HG03521 (cell line): Measurements from ENCODE around the gene UBE2G2.

ENCODE experiments used
- ATAC-seq: cut with Tn5 transposase; IDR thresholded peaks from one replicate; pipeline ENCODE4 v1.9.1; 2021; ENCODE audit warnings: mild to moderate bottlenecking, moderate library complexity; ENCODE audit not compliant: unreplicated experiment

Gene UBE2G2

GRCh38 chr21:44792702-44793591, 8.7 kb downstream of the UBE2G2 start:
- no peak for ATAC-seq

DNA sequence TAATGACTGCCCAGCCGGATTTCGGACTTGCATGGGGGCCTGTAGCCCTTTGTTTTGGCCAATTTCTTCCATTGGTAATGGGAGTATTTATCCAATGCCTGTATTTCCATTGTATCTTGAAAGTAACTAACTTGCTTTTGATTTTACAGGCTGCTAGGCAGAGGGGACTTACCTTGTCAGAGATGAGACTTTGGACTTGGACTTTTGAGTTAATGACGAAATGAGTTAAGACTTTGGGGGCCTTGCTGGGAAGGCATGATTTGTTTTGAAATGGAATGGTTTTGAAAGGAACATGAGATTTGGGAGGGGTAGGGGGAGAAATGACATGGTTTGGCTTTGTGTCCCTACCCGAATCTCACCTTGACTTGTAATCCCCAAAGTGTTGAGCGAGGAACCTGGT, 9.6 kb downstream of the UBE2G2 start:
- ATAC-seq, result no peak

DNA sequence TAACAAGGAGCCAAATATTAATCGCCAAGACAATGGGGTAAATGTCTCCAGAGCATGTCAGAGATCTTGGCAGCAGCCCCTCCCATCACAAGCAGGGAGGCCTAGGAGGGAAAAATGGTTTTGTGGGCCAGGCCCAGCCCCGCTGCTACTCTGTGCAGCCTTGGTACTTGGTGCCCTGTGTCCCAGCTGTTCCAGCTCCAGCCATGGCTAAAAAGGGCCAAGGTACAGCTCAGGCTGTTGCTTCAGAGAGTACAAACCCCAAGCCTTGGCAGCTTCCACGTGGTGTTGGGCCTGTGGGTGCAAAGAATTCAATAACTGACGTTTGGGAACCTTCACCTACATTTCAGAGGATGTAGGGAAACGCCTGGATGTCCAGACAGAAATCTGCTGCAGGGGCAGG, 10.4 kb downstream of the UBE2G2 start:
- ATAC-seq, result no peak

DNA sequence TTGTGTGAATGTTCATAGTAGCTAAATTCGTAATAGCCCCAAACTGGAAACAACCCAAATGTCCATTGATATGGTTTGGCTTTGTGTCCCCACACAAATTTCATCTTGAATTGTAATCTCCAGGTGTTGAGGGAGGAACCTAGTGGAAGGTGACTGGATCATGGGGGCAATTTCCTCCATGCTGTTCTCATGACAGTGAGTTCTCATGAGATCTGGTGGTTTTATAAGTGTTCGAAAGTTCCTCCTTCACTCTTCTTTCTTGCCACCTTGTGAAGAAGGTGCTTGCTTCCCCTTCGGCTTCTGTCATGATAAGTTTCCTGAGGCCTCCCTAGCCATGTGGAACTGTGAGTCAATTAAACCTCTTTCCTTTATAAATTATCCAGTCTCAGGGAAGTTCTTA, 11.3 kb downstream of the UBE2G2 start:
- no peak for ATAC-seq

DNA sequence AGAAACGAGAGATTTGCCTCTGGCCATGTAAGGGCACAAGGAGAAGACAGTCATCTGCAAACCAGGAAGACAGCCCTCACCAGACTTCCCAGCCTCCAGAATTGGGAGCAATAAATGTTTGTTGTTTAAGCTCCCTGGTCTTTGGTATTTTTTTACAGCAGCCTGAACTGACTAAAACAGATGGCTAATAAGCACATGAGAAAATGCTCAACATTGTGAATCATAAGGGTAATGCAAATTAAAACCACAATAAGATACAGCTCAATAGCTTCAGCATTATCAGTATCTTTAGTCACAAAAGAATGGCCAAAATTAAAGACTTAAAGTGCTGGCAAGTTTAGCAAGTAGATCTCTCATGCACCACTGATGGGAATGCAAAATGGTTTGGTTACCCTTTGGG, 11.7 kb downstream of the UBE2G2 start:
- ATAC-seq, result no peak

GRCh38 chr21:44785620-44786335, 15.8 kb downstream of the UBE2G2 start:
- no peak for ATAC-seq

GRCh38 chr21:44784810-44785209, 16.8 kb downstream of the UBE2G2 start:
- no peak for ATAC-seq

DNA sequence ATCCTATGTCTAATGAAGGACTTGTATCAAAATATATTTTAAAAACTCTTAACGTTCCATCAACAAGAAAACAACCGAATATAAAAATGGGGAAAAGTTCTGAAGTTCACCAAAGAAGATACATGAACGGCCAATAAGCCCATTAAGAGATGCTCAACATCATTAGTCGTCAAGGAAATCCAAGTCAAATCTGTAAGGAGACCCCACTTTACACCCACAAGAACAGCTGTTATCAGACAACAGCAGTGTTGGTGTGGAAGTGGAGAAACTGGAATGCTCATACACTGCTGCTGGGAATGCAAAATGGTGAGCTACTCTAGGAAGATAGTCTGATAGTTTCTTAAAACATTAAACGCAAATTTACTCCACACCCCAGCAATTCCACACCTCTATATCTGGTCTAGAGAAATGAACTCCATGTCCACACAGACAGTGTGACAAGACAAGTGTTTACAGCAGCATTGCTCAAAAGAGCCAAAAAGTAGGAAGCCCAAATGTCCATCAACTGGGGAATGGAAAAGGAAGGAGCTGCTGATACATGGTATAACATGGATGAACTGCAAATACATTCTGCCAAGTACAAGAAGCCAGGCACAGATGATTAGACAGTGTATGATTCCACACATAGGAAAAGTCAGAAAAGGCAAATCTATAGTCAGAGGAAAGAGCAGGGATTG, 18.5 kb downstream of the UBE2G2 start:
- no peak for ATAC-seq

DNA sequence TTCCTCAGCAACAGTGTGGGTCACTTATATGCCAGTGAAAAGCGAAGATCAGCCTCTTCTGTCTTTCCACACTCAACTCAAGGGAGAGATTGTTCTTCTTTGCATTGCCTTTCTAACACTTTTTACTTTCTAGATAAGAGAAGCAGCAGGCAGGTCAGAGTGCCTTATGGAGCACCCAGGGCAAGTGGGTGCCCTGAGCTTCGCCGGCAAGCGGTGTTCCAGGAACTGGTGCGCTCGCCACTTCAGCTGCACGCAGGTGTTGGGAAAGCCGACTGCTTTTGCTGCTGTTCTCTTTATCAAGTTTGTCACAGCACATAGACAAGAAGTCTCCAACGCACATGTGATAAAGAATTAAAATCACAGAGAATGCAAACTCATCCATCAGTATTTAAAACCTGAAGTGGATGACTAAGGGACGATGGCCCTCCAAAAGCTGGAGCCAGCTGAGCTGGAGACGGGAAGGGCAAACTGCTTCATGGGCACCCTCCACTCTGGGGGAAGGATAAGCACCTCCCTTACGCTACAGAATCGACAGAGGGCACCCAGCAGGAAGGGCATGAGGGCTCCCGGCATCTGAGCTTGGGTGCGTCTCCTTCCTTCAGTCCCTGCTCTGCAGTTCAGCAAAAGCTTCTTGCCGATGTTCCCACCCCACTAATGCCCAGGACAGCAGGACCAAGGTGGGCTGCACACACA, 20.7 kb downstream of the UBE2G2 start:
- no peak for ATAC-seq

DNA sequence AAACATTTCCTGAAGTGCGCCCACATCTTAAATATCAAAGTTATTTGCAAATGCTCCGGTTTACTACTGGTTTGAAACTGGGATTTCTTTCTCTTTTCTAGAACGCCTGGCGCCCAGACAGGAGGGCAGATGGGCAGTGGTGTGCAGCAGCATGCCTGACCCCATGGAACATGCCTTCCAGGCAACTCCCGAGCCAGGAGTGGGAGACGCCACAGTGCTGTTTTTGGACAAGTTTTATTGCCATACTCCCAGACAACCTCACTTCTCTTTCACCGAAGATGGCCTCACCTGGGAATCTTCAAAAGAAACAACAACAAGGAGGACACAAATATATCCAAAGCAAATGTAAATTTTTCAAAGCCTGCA, 21.5 kb downstream of the UBE2G2 start:
- ATAC-seq, result no peak

GRCh38 chr21:44779417-44780136, 22.0 kb downstream of the UBE2G2 start:
- no peak for ATAC-seq

GRCh38 chr21:44778983-44779382, 22.6 kb downstream of the UBE2G2 start:
- no peak for ATAC-seq

GRCh38 chr21:44778499-44778911, 23.1 kb downstream of the UBE2G2 start:
- ATAC-seq, result no peak

- ATAC-seq, result no peak
Measured at GRCh38 chr21:44778094-44778493, 23.5 kb downstream of the UBE2G2 start.

DNA sequence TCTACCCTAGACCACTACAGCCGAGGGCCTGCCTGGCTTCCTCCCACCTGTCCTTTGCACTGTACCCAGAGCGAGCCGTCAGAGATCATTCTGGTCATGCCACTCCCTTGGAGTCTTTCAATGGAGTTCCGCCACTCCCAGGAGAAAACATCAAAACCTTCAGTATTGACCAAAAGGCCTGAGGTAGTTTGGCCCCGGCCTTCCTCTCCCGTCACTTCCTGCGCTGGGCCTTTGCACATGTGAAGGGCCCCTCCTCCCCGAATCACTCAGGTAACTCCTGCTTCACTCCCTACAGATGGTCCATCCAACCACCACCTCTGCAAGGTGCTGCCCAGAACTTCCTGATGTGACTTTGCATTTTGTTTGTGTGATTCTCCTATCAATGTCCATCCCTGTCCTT, 26.6 kb downstream of the UBE2G2 start:
- ATAC-seq, result no peak

- ATAC-seq, result no peak
Measured at GRCh38 chr21:44773291-44773932, 28.2 kb downstream of the UBE2G2 start.

- ATAC-seq, result no peak
Measured at GRCh38 chr21:44771896-44772525, 29.6 kb downstream of the UBE2G2 start.

DNA sequence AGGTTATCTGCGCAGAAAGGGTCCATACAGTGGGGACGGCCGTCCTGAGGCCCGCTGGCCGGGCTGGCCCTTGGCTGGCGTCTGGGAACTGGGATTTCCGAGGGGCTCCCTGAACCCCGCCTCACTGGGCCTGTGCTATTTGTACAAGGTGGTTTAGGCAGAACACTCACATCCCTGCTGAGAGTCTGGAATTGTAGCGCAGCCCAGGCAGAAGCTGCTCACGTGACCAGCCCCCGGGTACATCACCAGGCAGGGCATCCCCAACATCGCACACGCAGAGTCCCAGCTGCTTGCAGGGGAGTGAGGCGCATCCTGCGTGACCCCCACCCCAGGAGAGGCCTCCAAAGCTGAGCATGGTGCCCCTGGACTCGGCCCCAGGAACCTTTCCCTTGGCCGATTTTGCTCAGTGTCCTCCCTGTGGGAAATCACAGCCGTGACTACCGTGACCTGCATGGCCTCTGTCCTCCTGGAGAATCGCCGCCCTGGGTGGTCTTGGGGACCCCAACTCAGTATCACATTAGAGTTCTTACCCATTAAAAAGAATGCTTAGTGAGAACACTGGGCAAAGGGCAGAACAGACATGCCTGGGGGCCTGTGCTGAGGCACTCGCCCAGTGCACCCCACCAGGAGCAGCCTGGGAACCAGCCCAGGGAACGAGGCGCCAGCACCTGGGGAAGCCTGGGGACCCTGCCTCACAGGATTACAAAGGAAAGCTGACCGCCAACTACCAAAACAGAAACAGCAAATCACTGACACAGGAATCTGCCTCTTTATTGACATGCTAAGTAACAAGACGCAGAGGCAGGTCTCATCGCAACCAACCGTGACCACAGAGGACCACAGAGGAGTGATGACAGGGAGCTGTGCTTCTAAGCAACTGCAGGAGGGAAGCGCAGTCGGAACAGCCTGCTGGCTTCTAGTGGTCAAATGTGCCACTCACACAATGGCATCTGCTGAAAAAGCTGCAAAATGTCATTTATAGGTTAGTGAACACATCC, 33.5 kb downstream of the UBE2G2 start:
- no peak for ATAC-seq
